GM12878 (cell line): ENCODE measurements around the gene DIP2C. TPM values are rescaled to one million over a fixed set of nuclear protein-coding genes. Genes with fewer than 3 reads are reported as not detected.

Experiments used
- ATAC-seq: fragments of 200-7000 bp; cut with Tn5 transposase; 3 replicates; pipeline ENCODE4 v1.9.1; 2020; ENCODE audit warnings: mild to moderate bottlenecking, moderate library complexity
- BruUV-seq: library from RNA; stranded (reverse); fragments of 400-500 nt; replicated peaks from 2 replicates; lab custom pipeline; 2021; lab: Mats Ljungman, UMichigan
- CTCF ChIA-PET: fragments of 300-600 bp; sonication (Branson Sonifier 250); formaldehyde crosslinking; extraction: SDS; loops from one replicate; lab custom pipeline; 2021; ENCODE audit warnings: inconsistent platforms; lab: Yijun Ruan, JAX
- POLR2A ChIA-PET: fragments of 350-600 bp; formaldehyde crosslinking; extraction: SDS; loops from one replicate; lab custom pipeline; 2021; ENCODE audit warnings: inconsistent platforms; lab: Charles Lee
- RAD21 ChIA-PET: fragments of 300-600 bp; sonication (Branson Sonifier 250); formaldehyde crosslinking; loops from one replicate; lab custom pipeline; 2023; ENCODE audit warnings: antibody characterized with exemption; ENCODE audit not compliant: unreplicated experiment; lab: Charles Lee
- SMC1A ChIA-PET: fragments of 300-600 bp; sonication (Branson Sonifier 250); formaldehyde crosslinking; loops from one replicate; lab custom pipeline; 2023; ENCODE audit not compliant: unreplicated experiment, uncharacterized antibody; lab: Charles Lee
- DNase-seq: peaks from one replicate; pipeline ENCODE4 v3.0.0-alpha.2; 2011; ENCODE audit warnings: low read depth, low spot score
- FAIRE-seq: peaks from 3 replicates; lab custom pipeline; 2011; peaks lifted over from hg19 to GRCh38; lab: Jason Lieb, UNC
- H2AFZ ChIP-seq: 2 replicates; pipeline ENCODE4 v1.6.0; 2011; ENCODE audit warnings: low read depth, low read length, control low read depth; ENCODE audit not compliant: control insufficient read depth
- H3K27ac ChIP-seq: 2 replicates; pipeline ENCODE4 v1.5.1; 2011; ENCODE audit warnings: control low read depth; ENCODE audit not compliant: control insufficient read depth, insufficient read depth
- H3K27me3 ChIP-seq, 2 experiments: replicated peaks in 1 of 2; 2 replicates each; pipeline versions ENCODE4 v1.6.0 to v1.6.1; 2011; ENCODE audit warnings: low read length in 1 of 2; ENCODE audit not compliant: control insufficient read depth in 2 of 2, insufficient read depth in 2 of 2
- H3K36me3 ChIP-seq, 2 experiments: 2 replicates each; pipeline ENCODE4 v1.5.1; 2011; ENCODE audit warnings: low read length in 1 of 2; ENCODE audit not compliant: control insufficient read depth in 2 of 2, insufficient read depth in 2 of 2
- H3K4me1 ChIP-seq: 2 replicates; pipeline ENCODE4 v1.6.1; 2011; ENCODE audit warnings: mild to moderate bottlenecking, low read length, moderate library complexity, mixed read lengths; ENCODE audit not compliant: control insufficient read depth, insufficient read depth
- H3K4me2 ChIP-seq: 2 replicates; pipeline ENCODE4 v1.6.0; 2011; ENCODE audit warnings: control low read depth; ENCODE audit not compliant: control insufficient read depth, insufficient read depth
- H3K4me3 ChIP-seq: fragments of 200-600 bp; sonication (generic); 2 replicates; pipeline ENCODE4 v1.5.1; 2016
- H3K79me2 ChIP-seq: 2 replicates; pipeline ENCODE4 v1.6.0; 2011; ENCODE audit warnings: low read length; ENCODE audit not compliant: control insufficient read depth, insufficient read depth
- H3K9ac ChIP-seq: 2 replicates; pipeline ENCODE4 v1.8.0; 2011; ENCODE audit warnings: low read length, control low read depth, mixed read lengths; ENCODE audit not compliant: control insufficient read depth, insufficient read depth
- H3K9me3 ChIP-seq: replicated peaks from 3 replicates; pipeline ENCODE4 v1.5.1; 2011; ENCODE audit warnings: mild to moderate bottlenecking, low read length; ENCODE audit not compliant: control insufficient read depth, insufficient read depth
- H4K20me1 ChIP-seq: 2 replicates; pipeline ENCODE4 v1.6.0; 2011; ENCODE audit not compliant: control insufficient read depth, insufficient read depth
- BHLHE40 ChIP-seq, 2 experiments: fragments of 450-650 bp in 1 of 2; IDR thresholded peaks; 2 replicates each; pipeline ENCODE4 v1.6.1; 2011 to 2017; ENCODE audit warnings: low read depth in 2 of 2, borderline replicate concordance in 1 of 2, improper control_type of control experiment in 1 of 2, low read length in 1 of 2, mild to moderate bottlenecking in 1 of 2
- CHD1 ChIP-seq: IDR thresholded peaks from 2 replicates; pipeline ENCODE4 v1.6.1; 2012; ENCODE audit warnings: low read depth, low read length, improper control_type of control experiment
- KLF5 ChIP-seq: fragments of 450-650 bp; IDR thresholded peaks from 2 replicates; pipeline ENCODE4 v1.6.1; 2014; ENCODE audit warnings: mild to moderate bottlenecking; ENCODE audit not compliant: partially characterized antibody
- NFXL1 ChIP-seq: fragments of 450-650 bp; IDR thresholded peaks from 2 replicates; pipeline ENCODE4 v1.6.1; 2017; ENCODE audit warnings: antibody characterized with exemption, mild to moderate bottlenecking, borderline replicate concordance
- NFYA ChIP-seq: IDR thresholded peaks from 2 replicates; pipeline ENCODE4 v1.6.1; 2011; ENCODE audit warnings: low read depth, mild to moderate bottlenecking, low read length, improper control_type of control experiment, borderline replicate concordance
- POLR2AphosphoS5 ChIP-seq: IDR thresholded peaks from 2 replicates; pipeline ENCODE4 v1.6.1; 2011; ENCODE audit warnings: mild to moderate bottlenecking, low read length, inconsistent platforms
- SP1 ChIP-seq: IDR thresholded peaks from one replicate; pipeline ENCODE4 v1.6.1; 2011; ENCODE audit warnings: low read depth, low read length
- TARDBP ChIP-seq: IDR thresholded peaks from 2 replicates; pipeline ENCODE4 v1.6.1; 2016; ENCODE audit warnings: borderline replicate concordance
- WGBS: methylation state at CpG from one replicate; pipeline ENCODE4 v1.1.6; 2016; ENCODE audit warnings: low lambda C conversion rate; ENCODE audit not compliant: insufficient replicate concordance, insufficient coverage; ENCODE audit errors: missing lambda C conversion rate; 5-methylcytosine and 5-hydroxymethylcytosine counted together
- in situ Hi-C: fragments of 300-500 bp; cut with MboI; formaldehyde crosslinking; loops from 9 replicates; pipeline ENCODE4 v1.14.3; 2018; ENCODE audit warnings: mixed read lengths
- intact Hi-C: fragments of 100-400 bp; cut with micrococcal nuclease; formaldehyde crosslinking; loops from one replicate; pipeline ENCODE4 v1.14.2; 2022; ENCODE audit not compliant: unreplicated experiment
- polyA plus RNA-seq, 11 experiments: library from polyadenylated mRNA; depleted of rRNA in 4 of 11; unstranded in 6 of 11; stranded (reverse) in 5 of 11; fragments of >200 nt; fragmentation: Nextera tagmentation in 4 of 11; fragmentation: Illumina TruSeq in 1 of 11; extraction: Ambion mirVana in 4 of 11; extraction: Trizol in 1 of 11; gene quantifications; 1 replicate in 1 of 11; 2 replicates in 10 of 11; pipeline versions ENCODE4 v1.2.1 to v1.2.3, GENCODE V29; 2011 to 2016; ENCODE audit warnings: inconsistent platforms in 2 of 11, missing spikeins in 2 of 11, low read depth in 1 of 11
- total RNA-seq, 4 experiments: library from RNA; depleted of rRNA in 3 of 4; stranded (reverse); fragments of >200 nt in 3 of 4; fragmentation: Illumina TruSeq in 1 of 4; extraction: Trizol in 1 of 4; gene quantifications; 2 replicates each; pipeline versions ENCODE4 v1.2.1 to v1.2.3, GENCODE V29; 2013 to 2021
- TF ChIP-seq, protein P1 (sequence below): IDR thresholded peaks from 2 replicates; pipeline ENCODE4 v1.6.1; 2012; ENCODE audit warnings: low read length, inconsistent platforms
- TF ChIP-seq, protein P2 (sequence below): IDR thresholded peaks from 2 replicates; pipeline ENCODE4 v1.6.1; 2011; ENCODE audit warnings: low read depth, low read length, improper control_type of control experiment, borderline replicate concordance
- TF ChIP-seq, protein P3 (sequence below): fragments of 450-650 bp; IDR thresholded peaks from 2 replicates; pipeline ENCODE4 v1.6.1; 2017; ENCODE audit warnings: borderline replicate concordance

DIP2C gene
- total and polyA plus RNA-seq, 10 of the 15 experiments (the other 5 are each of a cell fraction or from before 2014, with no cell fraction given): 0.01 to 0.10 (median 0.06) TPM

DNA sequence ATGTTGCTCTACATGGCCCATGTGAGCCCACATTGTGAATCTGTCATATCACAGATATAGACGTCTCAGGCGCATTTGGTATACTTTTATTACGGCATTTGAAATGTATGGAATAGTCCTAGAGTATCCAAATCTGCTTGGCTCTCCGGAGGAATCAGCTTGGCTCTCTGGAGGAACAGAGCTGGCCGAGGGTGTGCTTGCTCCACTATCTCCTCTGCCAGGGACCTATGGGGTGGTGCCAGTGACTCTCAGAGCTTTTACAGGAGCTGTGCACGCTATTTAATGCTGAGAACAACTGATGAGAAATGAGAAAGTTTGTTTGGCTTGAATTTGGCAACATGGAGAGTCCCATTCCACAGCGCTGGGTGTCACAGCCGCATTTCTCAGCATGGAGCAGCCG, 410.2 kb downstream of the DIP2C start:
- peaks cover 19% of the 10 kb centered on the region for H3K4me1 ChIP-seq
- TF ChIP-seq, protein P1, sequence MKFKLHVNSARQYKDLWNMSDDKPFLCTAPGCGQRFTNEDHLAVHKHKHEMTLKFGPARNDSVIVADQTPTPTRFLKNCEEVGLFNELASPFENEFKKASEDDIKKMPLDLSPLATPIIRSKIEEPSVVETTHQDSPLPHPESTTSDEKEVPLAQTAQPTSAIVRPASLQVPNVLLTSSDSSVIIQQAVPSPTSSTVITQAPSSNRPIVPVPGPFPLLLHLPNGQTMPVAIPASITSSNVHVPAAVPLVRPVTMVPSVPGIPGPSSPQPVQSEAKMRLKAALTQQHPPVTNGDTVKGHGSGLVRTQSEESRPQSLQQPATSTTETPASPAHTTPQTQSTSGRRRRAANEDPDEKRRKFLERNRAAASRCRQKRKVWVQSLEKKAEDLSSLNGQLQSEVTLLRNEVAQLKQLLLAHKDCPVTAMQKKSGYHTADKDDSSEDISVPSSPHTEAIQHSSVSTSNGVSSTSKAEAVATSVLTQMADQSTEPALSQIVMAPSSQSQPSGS: no peak
- no peak for TF ChIP-seq SP1
- TF ChIP-seq NFXL1: no peak
- no peak for TF ChIP-seq POLR2AphosphoS5
- TF ChIP-seq, protein P2, sequence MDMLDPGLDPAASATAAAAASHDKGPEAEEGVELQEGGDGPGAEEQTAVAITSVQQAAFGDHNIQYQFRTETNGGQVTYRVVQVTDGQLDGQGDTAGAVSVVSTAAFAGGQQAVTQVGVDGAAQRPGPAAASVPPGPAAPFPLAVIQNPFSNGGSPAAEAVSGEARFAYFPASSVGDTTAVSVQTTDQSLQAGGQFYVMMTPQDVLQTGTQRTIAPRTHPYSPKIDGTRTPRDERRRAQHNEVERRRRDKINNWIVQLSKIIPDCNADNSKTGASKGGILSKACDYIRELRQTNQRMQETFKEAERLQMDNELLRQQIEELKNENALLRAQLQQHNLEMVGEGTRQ: no peak
- TF ChIP-seq, all 136 proteins: peak for 0
- H3K9ac ChIP-seq: no peak overlapping the region
- WGBS: 78% methylated on average over 9 of the region's 9 CpGs
- H2AFZ ChIP-seq: no peak overlapping the region
- no peak overlapping the region for H3K4me3 ChIP-seq
- no peaks in the 10 kb centered on the region for H3K79me2 ChIP-seq
- in situ Hi-C loops: no loop called here
- ATAC-seq: no peak
- SMC1A ChIA-PET: interaction anchor here (0.6 kb wide), 1 partner anchor 414 kb away, joined by 3 read pairs; no protein-coding TSS in a partner anchor
- POLR2A ChIA-PET: no interaction called here
- H3K4me2 ChIP-seq: no peak overlapping the region
- intact Hi-C loops: no loop called here
- RAD21 ChIA-PET: no interaction called here
- no peaks in the 10 kb centered on the region for H3K9me3 ChIP-seq
- no peak overlapping the region for H3K27ac ChIP-seq
- no peaks in the 10 kb centered on the region for H3K27me3 ChIP-seq
- no TSS peak for BruUV-seq
- no peaks in the 10 kb centered on the region for H3K36me3 ChIP-seq
- CTCF ChIA-PET: no interaction called here
- FAIRE-seq: no peak
- no peak for DNase-seq
- no peaks in the 10 kb centered on the region for H4K20me1 ChIP-seq

DNA sequence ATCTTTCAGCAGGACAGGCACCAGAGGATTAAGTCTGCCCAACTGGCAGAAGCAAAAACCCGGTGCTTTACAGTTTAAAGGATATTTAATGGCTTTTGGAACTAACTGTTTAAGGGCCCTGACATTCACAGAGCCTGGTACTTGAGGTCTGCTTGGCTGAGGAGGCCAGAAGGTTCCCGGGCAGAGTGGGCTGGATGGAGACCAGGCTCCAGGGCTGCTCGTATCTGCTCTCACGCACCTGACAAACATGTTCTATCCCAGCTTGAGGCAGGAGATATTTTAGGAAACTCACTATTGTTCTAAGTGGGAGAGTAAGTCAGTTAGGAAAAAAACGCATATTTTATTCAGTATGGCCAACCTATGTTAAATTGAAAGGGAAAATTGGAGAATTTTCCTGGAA, 410.8 kb downstream of the DIP2C start:
- ChIA-PET CTCF (no interaction called here), RAD21 (no interaction called here), POLR2A (no interaction called here), SMC1A (interaction anchor here (0.6 kb wide), 1 partner anchor 415 kb away, joined by 3 read pairs; no protein-coding TSS in a partner anchor)
- BruUV-seq: no TSS peak
- Histone ChIP-seq H3K9ac (no peak overlapping the region), H3K79me2 (no peaks in the 10 kb centered on the region), H3K27me3 (no peaks in the 10 kb centered on the region), H3K4me1 (peaks cover 14% of the 10 kb centered on the region), H3K27ac (no peak overlapping the region), H3K4me3 (no peak overlapping the region), H3K9me3 (no peaks in the 10 kb centered on the region), H2AFZ (no peak overlapping the region), H3K36me3 (no peaks in the 10 kb centered on the region), H3K4me2 (no peak overlapping the region), H4K20me1 (no peaks in the 10 kb centered on the region)
- ATAC-seq (no peak), DNase-seq (no peak), FAIRE-seq (no peak)
- intact Hi-C loops (no loop called here), in situ Hi-C loops (no loop called here)
- TF ChIP-seq TARDBP: no peak
- TF ChIP-seq, protein P3, sequence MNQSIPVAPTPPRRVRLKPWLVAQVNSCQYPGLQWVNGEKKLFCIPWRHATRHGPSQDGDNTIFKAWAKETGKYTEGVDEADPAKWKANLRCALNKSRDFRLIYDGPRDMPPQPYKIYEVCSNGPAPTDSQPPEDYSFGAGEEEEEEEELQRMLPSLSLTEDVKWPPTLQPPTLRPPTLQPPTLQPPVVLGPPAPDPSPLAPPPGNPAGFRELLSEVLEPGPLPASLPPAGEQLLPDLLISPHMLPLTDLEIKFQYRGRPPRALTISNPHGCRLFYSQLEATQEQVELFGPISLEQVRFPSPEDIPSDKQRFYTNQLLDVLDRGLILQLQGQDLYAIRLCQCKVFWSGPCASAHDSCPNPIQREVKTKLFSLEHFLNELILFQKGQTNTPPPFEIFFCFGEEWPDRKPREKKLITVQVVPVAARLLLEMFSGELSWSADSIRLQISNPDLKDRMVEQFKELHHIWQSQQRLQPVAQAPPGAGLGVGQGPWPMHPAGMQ: no peak
- TF ChIP-seq KLF5: no peak
- TF ChIP-seq BHLHE40 (IDR thresholded peaks at IDR 0.05; ENCODE audit: borderline replicate concordance in 1 of 2, low read depth in 2 of 2, low read length in 1 of 2): no peak
- no peak for TF ChIP-seq NFYA
- TF ChIP-seq CHD1: no peak
- 64% methylated on average over 5 of the region's 5 CpGs for WGBS
